Left ventricle myocardium superior (tissue), 1 donor: Measurements from ENCODE around the gene DDX25. TPM values are rescaled to one million over a fixed set of nuclear protein-coding genes. Genes with fewer than 3 reads are reported as not detected.
A peak's percentile ranks its signal among the peaks of the same experiment; 100 is the strongest.

ENCODE experiments used
- ATAC-seq: fragments of 200-7000 bp; cut with Tn5 transposase; one replicate; pipeline ENCODE4 v1.9.1; 2020; ENCODE audit warnings: mild to moderate bottlenecking, moderate library complexity
- DNase-seq: peaks from one replicate; pipeline ENCODE4 v3.0.0-alpha.2; 2020
- intact Hi-C: fragments of 100-400 bp; cut with micrococcal nuclease; formaldehyde crosslinking; loops from one replicate; pipeline ENCODE4 v1.11.0; 2022
- total RNA-seq: library from RNA; stranded (reverse); fragmentation: NEBNext Ultra II Directional; extraction: Animal tissue kit (Norgen Biotek cat#: 25700); gene quantifications from one replicate; pipeline ENCODE4 v1.2.1, GENCODE V29; 2021
- donor health status: DM: no; HTN: yes; CAD: no; lungs with severe emphysema.

DDX25 gene
- total RNA-seq, 1 donor from 2014 or later: not detected

DNA sequence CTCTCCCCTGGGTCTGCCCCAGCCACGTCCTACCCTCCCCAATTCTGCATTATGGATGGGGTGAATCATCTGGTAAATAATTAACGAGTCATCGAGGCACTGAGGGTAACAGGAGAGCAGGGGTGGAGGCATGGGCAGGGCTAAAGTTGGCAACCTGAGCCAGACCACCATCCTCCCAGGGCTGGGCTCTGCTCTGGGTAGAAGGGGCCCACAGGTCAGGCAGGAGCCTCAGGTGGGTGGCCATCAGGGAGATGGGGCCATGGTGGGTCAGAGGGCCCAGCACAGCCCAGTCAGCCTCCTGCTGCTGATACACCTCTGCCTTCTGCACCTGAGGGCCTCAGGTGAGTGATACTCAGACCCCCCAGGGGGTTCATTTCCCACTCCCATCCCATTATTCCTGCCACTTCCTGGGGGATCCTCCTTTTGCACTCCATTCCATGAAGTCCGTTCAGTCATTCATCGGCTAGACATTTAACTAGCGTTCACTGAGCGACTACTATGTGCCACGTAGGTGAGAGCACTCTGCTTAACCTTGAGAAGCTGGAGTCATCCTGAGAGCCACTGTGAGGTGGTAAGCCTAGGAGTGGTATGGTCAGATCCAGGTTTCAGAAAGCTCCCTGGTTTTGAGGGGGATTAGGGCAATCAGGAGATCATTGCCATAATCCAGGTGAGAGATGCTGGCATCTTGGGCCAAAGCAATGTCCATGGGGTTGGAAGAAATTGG is 41.7 kb downstream of the DDX25 start, which contains the start of gene VSIG10L2:
TSS of gene VSIG10L2 (plus strand) at position 248 of the 724 bp plus-strand sequence. CDS start at position 260, 12 bp downstream.
- ATAC-seq (no peak), DNase-seq (no peak)
- intact Hi-C loops: no loop called here

GRCh38 chr11:125946712-125947418 is 42.6 kb downstream of the DDX25 start:
- intact Hi-C loops: no loop called here
- DNase-seq (no peak), ATAC-seq (no peak)

- intact Hi-C loops: no loop called here
- ATAC-seq: no peak
- DNase-seq: no peak
Observed at GRCh38 chr11:125947419-125948277, 43.3 kb downstream of the DDX25 start.

GRCh38 chr11:125948278-125949051 is 44.2 kb downstream of the DDX25 start:
- no peak for ATAC-seq
- DNase-seq: no peak
- intact Hi-C loops: no loop called here

GRCh38 chr11:125949271-125950177 is 45.2 kb downstream of the DDX25 start:
- DNase-seq: no peak
- no peak for ATAC-seq
- intact Hi-C loops: no loop called here

DNA sequence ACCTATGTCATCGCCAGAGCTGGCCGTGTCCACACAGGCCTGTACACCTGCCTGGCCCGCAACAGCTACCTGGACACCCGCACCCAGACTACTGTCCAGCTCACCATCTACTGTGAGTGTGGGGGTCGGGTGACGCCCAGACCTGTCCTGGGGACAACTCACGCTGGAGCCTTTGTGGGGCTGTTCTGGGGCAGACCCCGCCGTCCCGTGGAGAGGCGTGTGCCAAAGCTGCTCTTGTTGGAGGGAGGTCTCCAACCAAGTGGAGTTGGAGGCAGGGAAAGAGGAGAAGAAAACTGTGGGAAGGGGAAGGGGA is 45.8 kb downstream of the DDX25 start:
- intact Hi-C loops: no loop called here
- DNase-seq: no peak
- no peak for ATAC-seq

DNA sequence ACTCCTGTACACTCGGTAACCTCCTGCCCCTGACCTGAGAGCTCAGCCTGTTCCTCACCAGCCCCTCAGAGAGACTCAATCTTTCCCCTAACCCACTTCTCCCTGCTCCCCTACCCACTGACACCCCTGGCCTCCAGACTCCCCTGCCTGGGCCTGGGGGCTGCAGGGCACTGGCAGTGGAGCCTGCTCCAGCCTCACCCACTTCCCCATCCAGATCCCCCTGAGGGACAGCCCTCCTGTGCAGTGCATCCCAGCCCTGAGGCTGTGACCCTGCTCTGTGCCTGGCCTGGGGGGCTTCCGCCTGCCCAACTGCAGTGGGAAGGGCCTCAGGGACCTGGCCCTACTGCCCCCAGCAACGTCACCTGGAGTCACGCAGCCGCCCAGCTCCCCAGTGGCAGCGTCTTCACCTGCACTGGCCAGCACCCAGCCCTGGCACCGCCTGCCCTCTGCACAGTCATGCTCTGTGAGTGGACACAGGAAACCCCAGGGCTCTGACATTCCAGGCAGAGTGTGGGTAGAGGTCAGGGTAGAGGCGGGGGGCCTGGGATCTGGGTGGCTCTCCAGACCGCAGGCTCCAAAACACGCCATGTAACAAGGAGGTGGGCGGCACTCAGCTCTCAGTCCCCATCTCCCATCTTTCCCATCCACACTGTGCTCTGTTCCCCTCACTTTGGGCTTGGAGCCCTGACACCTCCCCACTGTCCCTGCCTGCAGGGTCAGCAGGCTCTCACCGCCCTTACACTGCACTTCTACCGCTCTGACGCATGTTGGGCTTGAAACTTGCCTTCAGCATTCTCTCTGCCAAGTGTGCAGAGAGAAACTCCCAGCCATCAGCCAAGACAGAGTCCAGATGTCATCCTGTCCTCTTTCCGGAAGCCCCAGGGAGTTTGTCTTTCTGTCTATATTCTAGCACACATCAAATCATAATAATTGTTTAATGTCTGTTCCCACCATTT is 46.7 kb downstream of the DDX25 start:
- ATAC-seq: peak; percentile 88
- intact Hi-C loops: no loop called here
- peak; percentile 79 for DNase-seq

DNA sequence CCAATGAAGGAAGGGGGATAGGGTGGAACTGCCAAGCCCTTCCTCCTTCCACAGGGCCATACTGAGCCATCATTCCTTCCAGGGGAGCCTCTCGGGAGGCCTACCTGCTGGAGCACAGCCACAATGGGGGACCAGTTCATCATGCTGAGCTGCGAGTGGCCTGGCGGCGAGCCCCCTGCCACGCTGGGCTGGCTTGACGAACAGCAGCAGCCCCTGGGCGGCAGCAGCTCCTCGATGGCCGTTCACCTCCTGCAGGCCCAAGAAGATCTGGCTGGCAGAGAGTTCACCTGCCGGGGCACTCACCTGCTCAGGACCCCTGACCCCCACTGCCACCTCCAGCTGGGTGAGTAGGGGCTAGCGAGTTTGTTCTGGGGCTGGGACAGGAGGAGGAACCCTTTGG is 47.4 kb downstream of the DDX25 start:
- peak; percentile 20 for ATAC-seq
- intact Hi-C loops: no loop called here
- DNase-seq: no peak

- DNase-seq (no peak), ATAC-seq (no peak)
- intact Hi-C loops: no loop called here
Observed at GRCh38 chr11:125952559-125952958, 48.3 kb downstream of the DDX25 start.

DNA sequence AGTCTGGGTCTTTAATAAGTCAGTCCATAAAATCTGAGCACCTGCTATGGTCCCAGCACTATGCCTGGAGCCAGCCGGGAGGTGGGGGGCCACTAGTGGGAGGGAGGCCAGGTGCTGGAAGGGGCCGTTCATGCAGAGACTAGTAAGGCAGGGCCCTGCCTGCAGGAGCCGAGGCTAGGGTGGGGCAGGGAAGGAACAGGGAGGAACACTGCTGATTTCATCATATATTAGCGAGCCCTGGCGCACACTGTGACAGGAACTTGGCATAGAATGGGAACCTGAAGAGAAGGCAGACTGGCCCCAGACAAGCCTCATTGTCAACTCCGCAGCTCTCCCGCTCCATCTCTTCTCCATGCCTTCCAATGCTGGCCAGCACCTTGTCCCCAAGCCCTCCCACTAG is 48.7 kb downstream of the DDX25 start:
- DNase-seq (peak; percentile 72), ATAC-seq (peak; percentile 60)
- intact Hi-C loops: no loop called here

DNA sequence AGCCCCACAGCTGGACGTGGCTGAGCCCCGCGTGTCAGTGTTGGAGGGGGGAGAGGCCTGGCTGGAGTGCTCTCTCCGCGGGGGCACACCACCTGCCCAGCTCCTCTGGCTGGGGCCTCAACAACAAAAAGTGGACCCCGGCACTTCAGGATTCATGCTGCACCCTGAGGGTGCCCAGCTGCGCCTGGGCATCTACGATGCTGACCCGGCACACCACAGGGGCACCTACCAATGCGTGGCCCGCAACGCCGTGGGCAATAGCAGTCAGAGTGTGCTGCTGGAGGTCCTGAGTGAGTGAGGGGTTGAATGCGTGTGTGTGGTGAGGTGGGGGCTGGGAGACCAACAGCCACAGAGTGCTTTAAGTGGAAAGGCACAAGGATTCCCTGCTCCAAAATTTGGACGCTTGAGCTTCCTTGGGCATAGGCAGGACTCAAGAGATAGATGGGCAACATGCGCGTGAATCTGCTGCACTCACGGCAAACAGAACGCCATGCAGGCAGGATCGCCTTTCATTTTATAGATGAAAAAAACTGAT is 49.2 kb downstream of the DDX25 start:
- intact Hi-C loops: no loop called here
- DNase-seq: no peak
- ATAC-seq: no peak

DNA sequence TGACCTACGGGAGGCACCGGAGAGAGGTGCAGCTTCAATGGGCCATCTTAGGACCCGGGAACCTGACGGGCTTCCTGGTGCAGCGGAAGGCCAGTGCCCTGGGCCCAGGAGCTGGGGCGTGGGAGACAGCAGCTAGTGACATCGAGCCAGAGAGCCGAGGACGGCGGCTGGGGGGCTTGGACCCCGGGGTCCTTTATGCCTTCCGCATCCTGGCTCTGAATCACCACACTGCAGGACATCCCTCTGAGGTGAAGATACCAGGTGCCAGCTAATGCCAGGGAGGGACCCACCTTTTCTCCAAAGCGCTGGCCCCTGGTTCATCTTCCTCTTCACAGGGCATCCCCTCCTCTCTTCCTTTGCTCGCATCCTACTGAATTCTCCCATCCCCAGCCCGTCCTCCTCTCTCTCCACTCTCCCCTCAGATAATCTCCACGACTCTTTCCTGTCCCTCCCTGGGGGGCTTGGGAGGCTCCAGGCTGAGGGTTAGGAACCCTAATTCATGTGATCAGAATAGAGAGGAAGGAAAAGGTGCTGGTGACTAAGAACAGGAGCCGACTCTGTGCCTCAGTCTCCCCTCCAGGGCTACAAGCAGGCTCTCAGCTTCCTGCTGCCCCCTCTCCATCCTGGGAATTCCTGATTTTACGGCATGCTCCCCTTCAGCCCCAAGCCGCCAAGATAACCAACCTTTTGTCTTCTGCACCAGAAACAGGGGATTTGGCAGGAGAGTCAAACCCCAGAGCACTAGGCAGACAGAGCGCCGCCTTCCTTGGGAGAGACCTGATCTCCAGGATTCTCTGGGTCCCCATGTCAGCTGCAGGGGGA is 50.0 kb downstream of the DDX25 start:
- DNase-seq (no peak), ATAC-seq (no peak)
- intact Hi-C loops: no loop called here

DNA sequence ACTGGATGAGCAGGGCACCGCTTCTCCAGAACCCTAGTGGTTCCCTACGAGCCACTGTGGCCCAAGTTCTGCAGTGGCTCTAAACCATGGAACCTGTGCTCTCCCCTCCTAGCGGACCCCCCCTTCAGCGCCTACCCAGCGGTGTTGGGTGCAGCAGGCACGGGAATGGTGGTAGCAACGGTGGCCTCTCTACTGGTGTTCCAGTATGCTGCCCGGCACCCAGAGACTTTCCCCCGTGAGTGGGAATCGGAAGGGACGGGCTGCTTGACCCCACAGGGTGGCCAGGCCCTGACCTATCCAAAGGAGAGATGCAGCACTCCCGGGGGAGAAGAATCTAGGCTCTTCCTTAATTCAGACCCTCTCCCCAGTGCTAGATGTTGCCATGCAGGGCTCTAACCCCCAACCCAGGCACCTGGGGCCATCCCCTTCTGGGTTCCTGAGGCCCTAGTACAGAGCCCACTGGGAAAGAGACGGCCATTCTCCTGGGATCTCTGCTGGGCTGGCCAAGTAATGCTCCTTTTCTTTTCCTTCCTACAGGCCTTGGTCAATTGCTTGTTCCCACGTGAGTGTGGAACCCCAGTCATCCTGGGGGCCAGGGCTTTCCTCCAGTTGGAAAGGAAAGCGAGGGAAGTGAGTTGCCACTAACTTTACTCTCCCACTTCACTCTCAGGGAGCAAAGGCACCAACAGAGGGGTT is 50.8 kb downstream of the DDX25 start:
- intact Hi-C loops: no loop called here
- DNase-seq (no peak), ATAC-seq (no peak)

GRCh38 chr11:125955856-125956255 is 51.5 kb downstream of the DDX25 start:
- intact Hi-C loops: no loop called here
- DNase-seq (no peak), ATAC-seq (no peak)

- ATAC-seq (peak; percentile 85), DNase-seq (peak; percentile 78)
- intact Hi-C loops: no loop called here
Observed at GRCh38 chr11:125956391-125957134, 52.3 kb downstream of the DDX25 start.
